ENCODE results near the gene ATP2A1.

GRCh38 chr16:28923652-28924398, 45.5 kb downstream of the ATP2A1 start:
- TF ChIP-seq EZH2 (IDR thresholded peaks at IDR 0.05; ENCODE audit: insufficient read depth, poor library complexity, severe bottlenecking) (no peak), EZH2phosphoT487 (IDR thresholded peaks at IDR 0.05; ENCODE audit: insufficient read depth, low read depth) (no peak)

All from GM23248 (cell line).